H1 (cell line): Measurements from ENCODE around the gene ALPL.

Source experiments
- CTCF ChIP-seq, 3 experiments: IDR thresholded peaks; 1 replicate in 2 of 3; 2 replicates in 1 of 3; pipeline versions ENCODE4 v1.5.1 to v1.6.1; 2011; ENCODE audit warnings: low read length in 3 of 3, mild to moderate bottlenecking in 3 of 3, inconsistent platforms in 2 of 3, low read depth in 1 of 3, moderate library complexity in 1 of 3; ENCODE audit not compliant: insufficient read depth in 1 of 3; ENCODE audit errors: control extremely low read depth in 1 of 3
- HDAC2 ChIP-seq, 2 experiments: fragments of 300-600 bp in 1 of 2; sonication (generic) in 1 of 2; IDR thresholded peaks; 2 replicates each; pipeline ENCODE4 v1.6.1; 2011 to 2012; ENCODE audit warnings: low read depth in 2 of 2, low read length in 2 of 2, mild to moderate bottlenecking in 2 of 2, moderate library complexity in 2 of 2, borderline replicate concordance in 1 of 2, inconsistent platforms in 1 of 2
- MAX ChIP-seq: IDR thresholded peaks from 2 replicates; pipeline ENCODE4 v1.6.1; 2012; ENCODE audit warnings: inconsistent platforms
- POLR2A ChIP-seq, 2 experiments: IDR thresholded peaks; 1 replicate in 1 of 2; 2 replicates in 1 of 2; pipeline ENCODE4 v1.6.1; 2011; ENCODE audit warnings: low read depth in 2 of 2, low read length in 2 of 2, mild to moderate bottlenecking in 2 of 2; ENCODE audit errors: control extremely low read depth in 1 of 2
- SIN3A ChIP-seq, 2 experiments: IDR thresholded peaks in 1 of 2; conservative IDR thresholded peaks in 1 of 2; 2 replicates each; pipeline ENCODE4 v1.6.1; 2011 to 2012; ENCODE audit warnings: low read length in 2 of 2, improper control_type of control experiment in 1 of 2, low read depth in 1 of 2, mild to moderate bottlenecking in 1 of 2

GRCh38 chr1:21592086-21592865 is 83.1 kb downstream of the ALPL start:
- no peak for TF ChIP-seq CTCF (IDR thresholded peaks at IDR 0.05; ENCODE audit: control extremely low read depth in 1 of 3, insufficient read depth in 1 of 3, low read depth in 1 of 3, low read length in 3 of 3)
- no peak for TF ChIP-seq HDAC2 (IDR thresholded peaks at IDR 0.05; ENCODE audit: borderline replicate concordance in 1 of 2, low read depth in 2 of 2, low read length in 2 of 2)
- TF ChIP-seq MAX, result no peak
- no peak for TF ChIP-seq POLR2A (IDR thresholded peaks at IDR 0.05; ENCODE audit: control extremely low read depth in 1 of 2, low read depth in 2 of 2, low read length in 2 of 2)
- TF ChIP-seq SIN3A (conservative IDR thresholded peaks at IDR 0.05 in 1 of 2, IDR thresholded peaks at IDR 0.05 in 1 of 2; ENCODE audit: low read depth in 1 of 2, low read length in 2 of 2), result no peak
